HG03565 (cell line): ENCODE data around the gene TBX18.

Source experiments
- ATAC-seq: cut with Tn5 transposase; IDR thresholded peaks from one replicate; pipeline ENCODE4 v1.9.1; 2021; ENCODE audit warnings: mild to moderate bottlenecking, moderate library complexity; ENCODE audit not compliant: unreplicated experiment

The TBX18 gene

GRCh38 chr6:84764332-84765049 lies at the start of gene TBX18:
TBX18 (minus strand) TSS chr6:84764598; CDS start chr6:84764181, 417 bp downstream.
- ATAC-seq, result no peak

DNA sequence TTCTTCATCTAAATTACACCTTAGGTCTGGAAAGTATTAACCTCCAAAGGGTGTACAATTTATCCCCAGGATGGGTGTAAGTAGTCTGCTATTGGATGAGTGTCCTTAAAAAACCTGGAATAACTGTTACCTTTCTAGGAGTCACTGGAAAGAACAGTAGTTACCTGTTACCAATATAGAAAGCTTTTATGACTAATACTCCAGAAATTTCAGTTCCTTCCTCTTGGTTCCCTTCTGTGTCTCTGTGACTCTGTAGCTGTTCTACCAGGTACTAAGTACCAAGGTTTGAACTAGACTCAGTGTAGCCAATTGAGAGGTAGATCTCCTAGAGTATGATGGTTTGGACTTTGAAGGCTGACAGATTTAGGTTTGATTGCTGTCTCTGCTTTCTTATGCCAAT lies 47.0 kb upstream of the TBX18 start:
- no peak for ATAC-seq

DNA sequence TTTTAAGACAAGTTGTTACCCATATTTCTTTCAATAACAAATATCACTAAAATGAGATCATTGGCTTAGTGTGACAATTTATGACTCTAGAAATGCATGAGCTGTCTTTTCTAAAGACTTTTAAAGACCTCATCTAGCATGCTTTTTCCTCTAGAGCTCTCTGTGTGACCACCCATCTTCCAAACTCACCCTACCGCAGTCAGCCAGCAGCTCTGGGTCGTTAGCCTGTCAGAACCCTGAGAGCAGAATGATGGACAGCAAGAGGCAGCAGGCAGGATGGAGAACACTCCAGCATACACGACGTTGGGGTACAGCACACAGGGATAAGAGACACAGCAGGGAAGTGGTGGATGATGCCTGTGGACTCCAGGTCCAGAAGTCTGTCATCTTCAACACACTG lies 45.1 kb upstream of the TBX18 start:
- ATAC-seq, result no peak

GRCh38 chr6:84808491-84809061 lies 44.2 kb upstream of the TBX18 start:
- ATAC-seq, result no peak

DNA sequence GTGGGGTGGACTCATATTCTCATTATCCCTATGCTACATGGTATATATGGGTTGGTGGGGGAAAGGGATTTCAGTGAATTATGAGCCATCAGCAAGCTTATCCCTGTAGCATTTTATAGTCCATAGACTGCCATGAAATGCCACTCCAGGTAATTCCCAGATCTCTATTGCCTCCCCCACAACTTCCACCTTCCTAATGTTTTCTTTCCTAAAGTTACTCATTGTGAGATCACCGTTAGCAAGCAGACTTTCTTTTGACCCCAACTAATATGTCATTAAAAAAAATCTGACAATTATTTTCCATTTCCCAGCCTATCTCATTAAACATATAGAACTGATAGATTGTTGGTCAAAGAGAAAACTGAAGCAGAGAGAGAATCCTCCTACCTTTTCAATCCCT lies 40.7 kb upstream of the TBX18 start:
- no peak for ATAC-seq

DNA sequence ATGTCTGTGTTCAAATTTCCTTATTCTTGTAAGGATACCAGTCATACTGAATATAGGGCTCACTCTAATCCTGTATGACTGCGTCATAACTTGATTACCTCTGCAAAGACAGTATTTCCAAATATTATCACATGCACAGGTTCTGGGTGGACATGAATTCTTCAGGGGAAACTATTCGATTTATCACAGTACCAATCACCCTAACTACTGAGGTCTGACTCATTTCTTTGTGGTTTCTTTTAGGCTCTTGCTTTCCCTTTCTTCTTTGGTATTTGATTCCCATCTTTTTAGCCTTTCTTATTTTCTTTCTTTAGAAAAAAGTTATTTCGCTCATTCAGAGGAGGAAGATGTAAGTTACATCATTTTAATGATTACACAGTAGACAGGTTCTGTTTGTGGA lies 40.3 kb upstream of the TBX18 start:
- ATAC-seq, result no peak

DNA sequence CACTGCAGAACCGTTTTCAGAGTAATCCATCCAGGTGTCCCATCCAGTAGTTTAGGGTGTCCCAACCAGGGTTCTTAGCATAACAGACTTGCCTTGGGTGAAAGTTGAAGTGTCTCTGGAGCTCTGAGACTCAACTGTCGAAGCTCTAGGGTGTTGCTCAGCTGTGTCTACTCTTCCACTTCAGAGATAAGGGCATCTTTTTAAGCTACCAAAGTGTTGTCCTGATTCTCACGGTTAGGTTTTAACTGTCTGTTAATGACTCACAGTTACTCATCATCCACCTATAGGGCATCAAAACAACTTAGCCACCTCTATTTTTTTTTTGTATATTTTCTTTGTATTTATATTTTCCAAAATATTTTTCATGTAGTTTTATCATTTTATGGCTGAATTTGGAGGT lies 36.9 kb upstream of the TBX18 start:
- ATAC-seq, result no peak

- no peak for ATAC-seq
Measured at GRCh38 chr6:84798257-84798656, 33.9 kb upstream of the TBX18 start.

DNA sequence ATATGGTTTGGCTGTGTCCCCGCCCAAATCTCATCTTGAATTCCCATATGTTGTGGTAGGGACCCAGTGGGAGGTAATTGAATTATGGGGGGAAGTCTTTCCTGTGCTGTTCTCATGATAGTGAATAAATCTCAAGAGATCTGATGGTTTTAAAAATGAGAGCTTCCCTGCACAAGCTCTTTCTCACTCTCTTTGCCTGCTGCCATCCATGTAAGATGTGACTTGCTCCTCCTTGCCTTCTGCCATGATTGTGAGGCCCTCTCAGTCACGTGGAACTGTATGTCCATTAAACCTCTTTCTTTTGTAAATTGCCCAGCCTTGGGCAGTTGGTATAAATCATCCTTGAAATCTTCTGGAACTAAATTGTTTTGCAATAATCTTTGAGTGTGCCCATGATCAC lies 31.9 kb upstream of the TBX18 start:
- no peak for ATAC-seq

GRCh38 chr6:84791927-84792326 lies 27.5 kb upstream of the TBX18 start:
- ATAC-seq, result no peak

DNA sequence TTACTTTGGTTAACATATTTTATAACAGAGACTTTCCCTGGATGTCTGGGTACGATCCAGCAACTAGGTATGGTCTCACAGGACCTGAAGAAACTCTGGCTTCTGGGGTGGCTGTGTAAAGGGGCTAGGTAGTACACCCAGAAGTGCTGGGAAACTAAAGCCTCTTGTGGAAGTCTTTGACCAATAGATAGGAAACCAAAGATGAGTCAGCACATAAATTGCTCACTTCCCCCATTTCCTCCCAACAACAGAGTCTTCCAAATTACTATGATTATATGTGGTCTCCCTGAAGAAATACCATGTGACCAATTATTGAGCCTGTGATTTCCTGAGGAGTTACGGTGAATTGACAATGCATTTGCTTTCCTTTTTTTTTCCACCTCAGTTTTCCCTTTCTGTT lies 26.8 kb upstream of the TBX18 start:
- no peak for ATAC-seq

DNA sequence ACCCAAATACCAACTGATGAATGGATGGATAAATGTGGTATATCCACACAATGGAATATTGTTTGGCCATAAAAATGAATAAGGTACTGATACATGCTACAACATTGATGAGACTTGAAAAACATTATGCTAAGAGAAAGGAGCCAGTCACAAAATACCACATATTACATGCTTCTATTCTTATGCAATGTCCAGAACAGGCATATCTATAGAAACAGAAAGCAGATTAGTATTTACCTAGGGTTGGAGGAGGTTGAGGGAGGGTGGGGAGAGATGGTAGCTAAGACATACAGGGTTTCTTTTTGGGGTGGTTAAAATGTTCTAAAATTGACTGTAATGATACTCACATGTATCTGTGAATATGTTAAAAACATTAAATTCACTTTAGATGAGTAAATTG lies 24.8 kb upstream of the TBX18 start:
- ATAC-seq, result no peak

DNA sequence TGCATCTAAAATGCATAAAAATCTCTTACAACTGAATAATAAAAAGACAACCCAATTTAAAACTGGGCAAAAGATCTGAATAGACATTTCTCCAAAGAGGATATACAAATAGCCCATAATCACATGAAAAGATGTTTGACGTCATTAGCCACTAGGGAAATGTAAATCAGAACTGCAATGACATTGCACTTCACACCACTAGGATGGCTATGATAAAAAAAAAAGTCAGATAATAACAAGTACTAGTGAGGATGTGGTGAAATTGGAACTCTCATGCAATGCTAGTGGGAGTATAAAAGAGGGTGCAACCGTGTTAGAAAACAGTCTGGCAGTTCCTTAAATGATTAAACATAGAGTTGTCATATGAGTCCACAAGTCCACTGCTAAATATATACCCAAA lies 24.3 kb upstream of the TBX18 start:
- no peak for ATAC-seq

- ATAC-seq, result no peak
Measured at GRCh38 chr6:84785671-84786070, 21.3 kb upstream of the TBX18 start.

GRCh38 chr6:84779917-84780316 lies 15.5 kb upstream of the TBX18 start:
- ATAC-seq, result no peak

DNA sequence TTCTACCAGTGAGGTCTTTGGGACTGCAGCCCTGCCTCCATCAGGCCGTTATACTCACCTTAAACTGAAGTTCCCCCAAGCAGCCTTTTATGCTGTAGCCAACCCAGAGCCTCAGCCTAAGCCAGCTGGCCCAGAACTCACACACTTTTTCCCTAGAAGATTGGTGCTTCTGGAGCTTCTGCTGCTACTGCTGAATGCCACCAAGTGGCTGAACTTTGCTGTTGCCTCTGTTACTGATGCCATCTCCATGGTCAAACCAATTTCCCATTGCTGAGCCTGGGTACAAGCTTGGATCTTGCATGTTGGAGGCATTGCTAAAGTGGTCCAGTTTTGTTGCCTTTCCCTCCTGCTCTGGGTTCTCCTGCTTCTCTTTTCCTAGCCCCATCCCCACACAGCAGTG lies 15.0 kb upstream of the TBX18 start:
- ATAC-seq, result no peak

GRCh38 chr6:84777888-84778287 lies 13.5 kb upstream of the TBX18 start:
- ATAC-seq, result no peak

- no peak for ATAC-seq
Measured at GRCh38 chr6:84776392-84776791, 12.0 kb upstream of the TBX18 start.

- no peak for ATAC-seq
Measured at GRCh38 chr6:84775751-84776150, 11.4 kb upstream of the TBX18 start.

DNA sequence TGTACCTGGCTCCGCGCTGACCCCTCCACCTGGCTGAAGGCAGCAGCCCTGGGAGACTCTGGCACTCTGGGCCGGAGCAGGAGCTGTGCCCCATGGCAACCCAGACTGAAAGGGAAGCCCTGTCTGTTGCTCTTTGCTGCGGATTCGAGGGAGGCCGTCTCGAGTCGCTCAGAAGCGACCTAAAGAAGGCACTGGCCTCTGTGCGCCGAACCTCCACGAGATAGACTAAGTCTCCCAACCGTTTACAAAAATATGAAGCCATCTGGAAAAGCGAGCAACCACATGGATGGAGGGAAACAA lies 10.5 kb upstream of the TBX18 start:
- ATAC-seq, result no peak

DNA sequence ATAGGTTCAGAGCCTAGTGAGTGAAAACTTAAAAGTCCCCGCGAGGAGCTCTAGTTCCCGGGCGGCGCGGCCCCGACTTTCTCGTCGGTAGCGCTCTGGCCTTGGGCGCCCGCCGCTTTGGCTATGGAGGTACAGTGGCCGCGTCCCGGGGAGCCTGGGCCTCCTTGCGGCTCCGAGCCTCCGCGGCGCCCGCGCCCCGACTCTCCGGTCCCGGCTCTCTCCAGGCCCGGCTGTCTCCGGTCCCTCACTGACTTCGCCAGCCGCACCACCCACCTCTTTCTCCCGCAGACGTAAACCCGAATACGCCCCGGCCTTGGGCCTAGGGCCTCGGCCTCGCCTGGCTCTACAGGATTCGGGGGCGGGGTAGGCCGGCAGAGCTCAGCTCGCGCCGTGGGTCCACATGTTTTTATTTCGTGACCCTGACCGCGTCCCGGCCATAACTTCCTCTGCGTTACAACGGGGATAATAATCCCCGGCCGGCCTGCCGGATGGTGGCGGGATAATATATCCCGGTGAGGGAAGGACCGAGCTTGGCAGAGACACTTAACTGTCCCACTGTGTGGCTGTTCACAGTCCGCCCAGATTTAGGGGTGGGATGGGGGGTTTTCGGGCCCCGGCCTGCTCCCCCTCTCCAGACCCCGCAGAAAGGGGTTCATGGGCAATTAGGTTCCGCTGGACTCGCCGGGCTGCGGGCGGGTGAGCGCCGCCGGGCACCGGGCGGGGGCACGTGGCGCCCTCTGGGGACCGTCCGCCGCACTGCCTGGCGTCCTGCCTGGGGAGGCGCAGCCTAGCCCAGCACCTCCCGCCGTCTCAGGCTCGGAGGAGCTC lies 10.0 kb upstream of the TBX18 start:
- ATAC-seq, result peak; percentile 73

DNA sequence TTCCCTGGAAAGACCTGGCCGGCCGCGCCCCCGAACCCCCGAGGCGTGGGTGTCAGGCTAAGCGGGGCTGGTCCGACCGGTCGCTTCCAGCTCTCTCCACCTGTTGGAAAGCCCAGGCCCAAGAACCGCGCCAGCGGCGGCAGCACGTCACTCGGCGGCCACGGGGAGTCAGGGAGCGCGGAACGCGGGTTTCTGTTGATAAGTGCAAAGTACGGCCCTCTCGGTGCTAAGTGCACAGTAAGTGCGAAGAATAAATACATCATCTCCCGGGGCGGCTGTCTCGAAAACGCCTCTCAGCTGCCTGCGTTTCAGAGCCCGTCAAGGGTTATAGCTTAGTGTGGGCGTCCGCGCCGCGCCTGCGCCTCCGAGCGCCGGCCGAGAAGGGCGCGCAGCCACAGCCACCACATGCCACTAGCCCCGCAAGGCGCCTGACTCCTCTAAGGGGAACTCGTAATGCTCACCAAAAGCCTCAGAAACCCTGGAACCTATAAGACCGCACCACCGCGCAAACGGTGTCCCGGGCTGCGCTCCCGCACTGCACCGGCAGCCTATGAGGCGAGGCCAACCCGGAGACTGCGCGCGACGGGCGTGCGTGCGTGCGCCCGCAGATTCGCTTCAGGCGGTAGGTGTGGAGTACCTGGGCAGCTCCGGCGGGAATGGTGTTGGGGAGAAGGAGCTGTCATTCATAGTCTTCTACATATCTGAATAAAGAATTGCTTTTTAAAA lies 9.2 kb upstream of the TBX18 start:
- ATAC-seq, result no peak
